GM12874 (cell line): Measurements from ENCODE around the gene PRDX6.

Source experiments
- TF ChIP-seq, protein P1 (sequence below): IDR thresholded peaks from 2 replicates; pipeline ENCODE4 v1.5.1; 2011; ENCODE audit warnings: low read depth, mild to moderate bottlenecking, control low read depth, low read length, moderate library complexity; ENCODE audit not compliant: insufficient read depth

The PRDX6 gene

DNA sequence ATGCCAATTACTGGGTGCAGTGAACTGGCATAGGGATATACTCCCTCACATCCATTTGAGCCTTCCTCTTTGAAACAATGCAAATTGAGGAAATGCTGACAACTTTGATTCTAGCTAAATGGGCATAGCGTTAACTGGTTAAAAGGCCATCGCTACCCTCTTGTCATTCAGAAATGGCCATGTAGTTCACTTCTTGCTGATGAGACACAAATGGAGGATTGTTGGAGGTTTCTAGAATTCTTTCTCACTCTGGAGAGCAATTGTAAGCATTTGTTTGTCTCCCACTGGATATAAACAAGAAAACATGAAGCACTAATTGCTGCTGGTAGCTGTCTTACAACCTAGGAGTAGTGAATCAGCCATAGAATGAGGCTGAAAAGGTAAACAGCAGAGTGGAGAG is 14.4 kb downstream of the PRDX6 start:
- TF ChIP-seq, protein P1, sequence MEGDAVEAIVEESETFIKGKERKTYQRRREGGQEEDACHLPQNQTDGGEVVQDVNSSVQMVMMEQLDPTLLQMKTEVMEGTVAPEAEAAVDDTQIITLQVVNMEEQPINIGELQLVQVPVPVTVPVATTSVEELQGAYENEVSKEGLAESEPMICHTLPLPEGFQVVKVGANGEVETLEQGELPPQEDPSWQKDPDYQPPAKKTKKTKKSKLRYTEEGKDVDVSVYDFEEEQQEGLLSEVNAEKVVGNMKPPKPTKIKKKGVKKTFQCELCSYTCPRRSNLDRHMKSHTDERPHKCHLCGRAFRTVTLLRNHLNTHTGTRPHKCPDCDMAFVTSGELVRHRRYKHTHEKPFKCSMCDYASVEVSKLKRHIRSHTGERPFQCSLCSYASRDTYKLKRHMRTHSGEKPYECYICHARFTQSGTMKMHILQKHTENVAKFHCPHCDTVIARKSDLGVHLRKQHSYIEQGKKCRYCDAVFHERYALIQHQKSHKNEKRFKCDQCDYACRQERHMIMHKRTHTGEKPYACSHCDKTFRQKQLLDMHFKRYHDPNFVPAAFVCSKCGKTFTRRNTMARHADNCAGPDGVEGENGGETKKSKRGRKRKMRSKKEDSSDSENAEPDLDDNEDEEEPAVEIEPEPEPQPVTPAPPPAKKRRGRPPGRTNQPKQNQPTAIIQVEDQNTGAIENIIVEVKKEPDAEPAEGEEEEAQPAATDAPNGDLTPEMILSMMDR, result no peak

DNA sequence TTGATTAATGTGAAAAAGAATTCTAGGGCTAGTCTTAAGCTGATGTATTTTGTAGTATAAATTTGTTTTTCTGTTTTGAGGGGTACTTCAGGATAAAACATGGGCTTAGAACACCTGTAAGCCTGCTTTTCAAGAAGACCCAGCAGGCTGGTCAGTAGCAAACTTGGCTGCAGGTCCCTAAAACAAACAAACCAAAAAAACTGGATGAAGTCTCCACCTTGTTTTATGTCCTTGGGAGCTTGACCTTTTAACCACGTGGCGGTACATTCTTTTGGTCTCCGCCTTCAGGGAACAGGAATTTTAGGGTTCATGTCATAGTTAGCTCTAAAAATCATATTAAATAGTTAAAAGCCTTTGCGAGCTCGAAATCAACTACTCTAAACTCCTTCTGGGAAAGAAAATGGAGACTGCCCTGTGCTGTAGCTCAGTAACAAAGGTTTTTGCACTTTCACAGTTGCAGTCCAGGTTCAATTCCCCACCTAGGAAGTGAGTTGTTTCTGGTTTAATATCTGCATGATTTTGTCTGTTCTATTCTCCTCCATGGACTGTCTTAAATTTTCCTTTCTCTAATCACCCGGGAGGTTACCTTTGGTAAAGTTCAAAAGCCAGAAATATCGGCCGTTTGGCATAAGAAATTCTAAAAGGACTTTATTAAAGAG is 18.6 kb downstream of the PRDX6 start:
- TF ChIP-seq, protein P1, result no peak

DNA sequence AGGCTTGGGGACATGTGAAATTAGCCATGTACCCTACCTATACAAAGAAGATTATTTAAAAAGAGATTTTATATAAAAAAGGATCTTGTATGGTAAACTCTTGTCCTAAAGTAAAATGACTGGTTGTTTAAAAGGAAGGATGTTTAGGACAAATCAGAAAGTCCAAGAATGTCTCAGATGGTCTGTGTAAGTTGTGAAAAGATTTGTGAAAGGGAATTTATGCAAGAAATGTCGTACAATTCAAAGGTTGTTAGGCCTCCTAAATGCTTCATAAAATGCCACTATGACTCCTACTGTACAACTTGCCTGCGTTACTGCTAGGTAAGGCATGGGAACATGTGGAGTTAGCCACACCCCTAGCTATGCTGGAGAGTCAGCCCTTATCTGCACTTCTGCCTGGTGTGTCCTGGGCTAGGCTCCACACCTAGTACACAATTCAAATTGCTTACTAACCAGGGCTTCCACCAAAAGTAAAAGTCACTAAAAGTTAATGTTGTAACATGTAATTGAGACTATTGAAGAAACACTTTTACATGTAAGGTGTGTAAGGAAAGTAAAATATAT is 19.7 kb downstream of the PRDX6 start:
- TF ChIP-seq, protein P1, result no peak

DNA sequence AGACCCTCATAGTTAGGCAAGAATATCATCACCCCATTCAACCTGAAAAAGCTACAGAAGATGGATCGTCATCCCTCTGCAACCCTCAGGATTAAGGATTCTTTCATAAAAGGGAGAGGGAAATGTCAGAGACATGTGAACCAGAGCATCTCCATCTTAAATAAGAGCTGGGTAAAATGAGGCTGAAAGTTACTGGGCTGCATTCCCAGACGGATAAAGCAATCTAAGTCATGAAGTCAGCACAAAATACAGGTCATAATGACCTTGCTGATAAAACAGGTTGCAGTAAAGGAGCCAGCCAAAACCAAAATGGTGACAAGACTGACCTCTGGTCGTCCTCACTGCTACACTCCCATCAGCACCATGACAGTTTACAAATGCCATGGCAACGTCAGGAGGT is 22.6 kb downstream of the PRDX6 start:
- TF ChIP-seq, protein P1, result no peak

DNA sequence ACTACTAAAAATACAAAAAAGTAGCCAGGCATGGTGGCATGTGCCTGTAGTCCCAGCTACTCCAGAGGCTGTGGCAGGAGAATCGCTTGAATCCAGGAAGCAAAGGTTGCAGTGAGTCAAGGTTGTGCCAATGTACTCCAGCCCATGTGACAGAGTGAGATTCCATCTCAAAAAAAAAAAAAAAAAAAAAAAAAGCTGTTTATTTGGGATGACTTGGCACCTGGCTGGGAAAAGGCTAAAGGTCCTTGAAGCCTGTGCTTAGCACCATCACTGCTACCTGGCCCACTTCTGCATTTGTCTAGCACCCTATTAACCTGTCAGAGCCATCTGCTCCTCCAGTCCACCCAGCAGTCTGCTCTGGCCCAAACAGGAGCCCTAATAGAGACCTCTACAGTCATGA is 25.0 kb downstream of the PRDX6 start:
- TF ChIP-seq, protein P1, result no peak

DNA sequence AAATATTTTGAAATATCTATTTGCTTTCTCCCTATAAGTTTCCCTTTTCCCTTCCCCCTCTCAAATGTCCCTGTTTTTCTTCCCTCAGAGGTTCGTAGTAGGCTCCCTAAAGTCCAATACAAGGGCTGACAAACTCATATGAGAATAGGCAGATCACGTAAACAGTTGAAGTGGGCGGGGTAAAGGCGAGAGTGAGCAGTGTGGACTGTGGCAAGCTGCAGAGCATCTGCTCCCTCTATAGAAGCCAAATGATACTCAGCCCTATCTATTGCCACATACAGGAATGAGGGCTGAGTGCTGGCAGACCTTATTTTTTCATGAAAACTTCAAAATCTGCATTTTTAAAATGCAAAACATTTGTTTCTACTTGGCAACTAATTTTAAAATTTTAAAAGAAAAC is 26.3 kb downstream of the PRDX6 start:
- TF ChIP-seq, protein P1, result no peak

DNA sequence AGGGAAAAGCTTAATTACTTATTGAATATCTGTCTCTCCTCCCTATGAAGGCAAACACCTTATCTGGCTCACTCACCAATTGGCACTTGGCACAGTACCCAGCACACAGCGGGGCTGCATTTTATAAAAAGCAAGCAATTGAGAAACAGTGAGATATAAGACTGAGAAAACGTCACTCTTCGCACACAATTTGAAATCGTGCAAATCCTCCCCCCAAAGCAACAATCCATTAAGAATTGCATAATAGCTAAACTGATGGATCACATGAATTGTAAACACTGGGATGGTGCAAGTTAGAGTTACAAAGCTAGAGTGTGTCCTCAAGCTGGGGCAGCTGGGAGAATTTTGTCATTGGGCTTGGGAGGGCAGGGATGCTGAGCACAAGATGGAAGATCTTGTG is 27.1 kb downstream of the PRDX6 start:
- TF ChIP-seq, protein P1, result no peak
